Activated T-helper 2 cell treated with anti-CD3 and anti-CD28 coated beads, Interferon-gamma antibody, Interleukin-2, Interleukin-4, amounts not matched to agents 10 μg/mL and 5 μg/mL and 100 μg/mL, durations not matched to agents 14 hours and 24 hours and 36 hours (primary cell): ENCODE data around the gene FAM149A. TPM values are rescaled to one million over a fixed set of nuclear protein-coding genes. Genes with fewer than 3 reads are reported as not detected.

ENCODE experiments used
- DNase-seq: peaks from one replicate; pipeline ENCODE4 v3.0.0; 2021; ENCODE audit warnings: low spot score
- H3K27ac Mint-ChIP-seq: one replicate; pipeline ENCODE4 v1.8.0; 2021; ENCODE audit warnings: mixed read lengths
- H3K27me3 Mint-ChIP-seq: one replicate; pipeline ENCODE4 v1.8.0; 2021; ENCODE audit warnings: low read depth, mixed read lengths
- H3K36me3 Mint-ChIP-seq: one replicate; pipeline ENCODE4 v1.8.0; 2021; ENCODE audit warnings: low read depth, mixed read lengths
- H3K4me1 Mint-ChIP-seq: one replicate; pipeline ENCODE4 v1.8.0; 2021; ENCODE audit warnings: low read depth, mixed read lengths
- H3K4me3 Mint-ChIP-seq: one replicate; pipeline ENCODE4 v1.8.0; 2021; ENCODE audit warnings: low read depth, mild to moderate bottlenecking, moderate library complexity, mixed read lengths
- H3K9me3 Mint-ChIP-seq: one replicate; pipeline ENCODE4 v1.8.0; 2021; ENCODE audit warnings: mixed read lengths
- intact Hi-C: fragments of 100-400 bp; cut with micrococcal nuclease; formaldehyde crosslinking; loops from one replicate; pipeline ENCODE4 v1.15.1; 2023
- total RNA-seq: library from RNA; stranded (reverse); gene quantifications from 2 replicates; pipeline ENCODE4 v1.2.3, GENCODE V29; 2022

Gene FAM149A
- total RNA-seq, 1 donor from 2014 or later, result 0.30 TPM

- Mint-ChIP-seq H3K27ac (no peak overlapping the region), H3K4me1 (peaks cover 6% of the 10 kb centered on the region), H3K4me3 (no peak overlapping the region), H3K9me3 (no peaks in the 10 kb centered on the region), H3K36me3 (peaks cover 6% of the 10 kb centered on the region), H3K27me3 (no peaks in the 10 kb centered on the region)
- DNase-seq, result peak; percentile 29
- intact Hi-C loops, result no loop called here
Observed at GRCh38 chr4:186201535-186202230, 97.2 kb downstream of the FAM149A start.

DNA sequence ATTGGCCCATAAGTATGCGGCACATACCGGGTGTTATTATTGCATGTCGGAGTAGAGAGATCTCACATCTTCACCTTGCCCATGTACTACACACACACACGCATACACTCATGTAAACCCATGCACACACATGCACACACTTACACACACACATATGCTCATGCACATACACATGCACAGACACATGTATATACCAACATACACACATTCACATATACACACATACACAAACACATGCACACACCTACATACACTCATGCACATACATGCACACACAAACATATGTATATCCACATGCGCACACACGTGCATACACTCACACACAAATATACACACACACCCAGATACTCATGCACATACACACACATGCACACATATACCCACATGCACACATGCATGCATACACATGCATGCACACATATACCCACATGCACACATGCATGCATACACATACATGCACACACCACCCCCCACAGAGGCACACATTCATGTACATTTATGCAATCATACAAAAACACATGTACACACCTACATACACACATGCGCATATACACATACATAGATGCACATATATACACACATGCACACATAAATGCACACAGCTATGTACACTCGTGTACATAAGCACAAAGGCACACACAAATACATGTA lies 98.1 kb downstream of the FAM149A start:
- Mint-ChIP-seq H3K9me3 (no peaks in the 10 kb centered on the region), H3K27me3 (no peaks in the 10 kb centered on the region), H3K36me3 (no peaks in the 10 kb centered on the region), H3K27ac (no peak overlapping the region), H3K4me3 (no peak overlapping the region), H3K4me1 (peaks cover 6% of the 10 kb centered on the region)
- no peak for DNase-seq
- intact Hi-C loops, result no loop called here

DNA sequence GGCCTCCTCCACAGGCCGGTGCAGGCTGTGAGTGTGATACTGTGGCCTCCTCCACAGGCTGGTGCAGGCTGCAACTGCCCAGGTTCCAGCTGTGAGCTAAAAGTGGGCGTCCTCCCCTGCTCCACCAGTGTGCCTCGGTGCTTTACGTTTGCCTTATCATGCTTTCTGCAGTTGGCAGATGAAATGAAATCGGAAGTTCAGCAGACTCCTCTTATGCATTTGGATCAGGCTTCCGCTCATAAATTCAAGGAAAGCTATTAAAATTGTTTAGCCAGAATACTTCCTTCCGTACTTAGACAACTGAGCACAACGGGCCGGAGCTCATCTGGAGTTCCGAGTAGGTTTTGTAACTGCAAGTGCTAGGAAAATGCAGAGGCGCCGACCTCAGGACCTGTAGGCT lies 98.9 kb downstream of the FAM149A start:
- Mint-ChIP-seq H3K36me3 (no peaks in the 10 kb centered on the region), H3K4me3 (no peak overlapping the region), H3K4me1 (peaks cover 6% of the 10 kb centered on the region), H3K27me3 (no peaks in the 10 kb centered on the region), H3K9me3 (no peaks in the 10 kb centered on the region), H3K27ac (no peak overlapping the region)
- no peak for DNase-seq
- intact Hi-C loops, result no loop called here

DNA sequence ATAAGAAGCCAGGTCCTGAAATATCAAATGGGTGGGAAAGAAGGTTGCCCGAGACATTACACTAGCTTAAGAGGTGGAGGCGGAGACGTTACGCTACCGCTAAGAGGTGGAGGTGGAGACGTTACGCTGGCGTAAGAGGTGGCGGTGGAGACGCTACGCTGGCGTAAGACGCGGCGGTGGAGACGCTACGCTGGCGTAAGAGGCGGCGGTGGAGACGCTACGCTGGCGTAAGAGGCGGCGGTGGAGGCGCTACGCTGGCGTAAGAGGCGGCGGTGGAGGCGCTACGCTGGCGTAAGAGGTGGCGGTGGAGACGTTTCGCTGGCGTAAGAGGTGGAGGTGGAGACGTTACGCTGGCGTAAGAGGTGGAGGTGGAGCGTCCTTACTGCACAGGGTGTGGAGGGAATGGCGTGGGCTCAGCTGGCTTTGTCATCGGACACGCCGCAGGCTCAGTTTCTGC lies 99.6 kb downstream of the FAM149A start:
- Mint-ChIP-seq H3K9me3 (peaks cover 5% of the 10 kb centered on the region), H3K36me3 (peaks cover 7% of the 10 kb centered on the region), H3K4me3 (no peak overlapping the region), H3K27me3 (no peaks in the 10 kb centered on the region), H3K27ac (no peak overlapping the region), H3K4me1 (peaks cover 6% of the 10 kb centered on the region)
- DNase-seq, result no peak
- intact Hi-C loops, result no loop called here

DNA sequence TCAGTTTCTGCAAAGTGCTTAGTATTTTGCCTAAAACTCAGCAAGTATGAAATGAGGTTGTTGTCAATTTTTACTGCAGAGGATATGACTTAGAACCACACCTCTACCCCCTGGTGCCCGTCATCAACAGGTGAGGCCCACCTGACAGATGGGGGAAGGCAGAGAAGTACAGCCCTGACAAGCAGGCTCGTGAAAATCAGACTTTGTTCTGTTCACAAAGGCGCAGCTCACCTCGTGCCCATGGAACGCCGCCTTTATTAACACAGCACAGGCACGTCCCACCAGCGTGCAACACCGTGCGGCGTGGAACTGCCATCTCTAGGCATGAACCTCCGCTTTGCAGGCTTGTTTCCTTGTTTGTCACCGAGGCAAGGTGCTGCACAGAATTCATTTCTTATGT lies 100.2 kb downstream of the FAM149A start:
- Mint-ChIP-seq H3K9me3 (peaks cover 9% of the 10 kb centered on the region), H3K27me3 (no peaks in the 10 kb centered on the region), H3K4me1 (peaks cover 6% of the 10 kb centered on the region), H3K36me3 (peaks cover 12% of the 10 kb centered on the region), H3K4me3 (no peak overlapping the region), H3K27ac (no peak overlapping the region)
- no peak for DNase-seq
- intact Hi-C loops, result no loop called here

DNA sequence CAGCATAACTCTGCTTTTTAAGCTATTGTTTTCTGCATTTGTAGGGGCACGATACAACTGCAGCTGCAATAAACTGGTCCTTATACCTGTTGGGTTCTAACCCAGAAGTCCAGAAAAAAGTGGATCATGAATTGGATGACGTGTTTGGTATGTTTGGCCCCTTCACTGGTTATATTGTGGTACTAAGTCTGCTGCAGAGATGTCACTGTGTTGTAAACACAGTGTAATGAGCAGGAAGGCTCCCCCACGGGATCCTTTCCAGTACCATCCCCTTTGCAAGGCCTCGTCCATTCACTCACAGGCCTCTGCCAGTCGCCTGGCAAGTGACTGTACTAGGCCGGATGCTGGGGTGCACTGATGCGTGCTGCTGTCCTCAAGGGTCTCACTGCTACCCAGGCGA lies 100.7 kb downstream of the FAM149A start:
- H3K4me3 Mint-ChIP-seq, result no peak overlapping the region
- H3K27me3 Mint-ChIP-seq, result no peaks in the 10 kb centered on the region
- peaks cover 15% of the 10 kb centered on the region for H3K36me3 Mint-ChIP-seq
- DNase-seq, result no peak
- intact Hi-C loops, result no loop called here
- peaks cover 6% of the 10 kb centered on the region for H3K4me1 Mint-ChIP-seq
- no peak overlapping the region for H3K27ac Mint-ChIP-seq
- H3K9me3 Mint-ChIP-seq, result peaks cover 10% of the 10 kb centered on the region

DNA sequence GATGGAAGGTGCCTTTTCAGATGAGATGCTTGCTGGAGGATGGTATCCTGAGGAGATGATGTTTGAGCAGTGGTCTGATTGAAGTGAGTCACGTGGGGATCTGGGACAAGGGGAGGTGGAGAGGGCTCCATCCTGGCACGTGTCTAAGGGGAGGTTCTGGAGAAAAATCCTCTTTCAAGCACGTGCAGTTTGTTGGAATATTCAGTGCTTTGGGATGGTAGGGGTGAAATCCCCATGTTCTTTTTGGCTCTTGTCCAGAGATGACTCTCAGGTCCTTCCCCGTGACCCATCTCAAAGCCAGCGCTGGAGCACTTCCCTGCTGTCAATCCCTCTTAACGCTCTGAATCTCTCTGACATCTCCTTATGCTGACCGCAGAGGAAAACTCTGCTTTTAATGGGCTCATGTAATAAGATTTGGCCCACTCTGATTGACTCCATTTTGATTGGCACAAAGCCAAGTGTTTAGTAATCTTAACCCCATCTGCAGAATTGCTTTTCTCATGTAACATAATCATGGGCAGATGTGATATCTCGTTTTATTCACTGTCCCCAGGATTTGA lies 112.0 kb downstream of the FAM149A start:
- intact Hi-C loops, result no loop called here
- H3K9me3 Mint-ChIP-seq, result no peaks in the 10 kb centered on the region
- no peak overlapping the region for H3K27ac Mint-ChIP-seq
- H3K27me3 Mint-ChIP-seq, result peaks cover 5% of the 10 kb centered on the region
- no peaks in the 10 kb centered on the region for H3K36me3 Mint-ChIP-seq
- no peak overlapping the region for H3K4me3 Mint-ChIP-seq
- H3K4me1 Mint-ChIP-seq, result no peaks in the 10 kb centered on the region
- DNase-seq, result no peak

DNA sequence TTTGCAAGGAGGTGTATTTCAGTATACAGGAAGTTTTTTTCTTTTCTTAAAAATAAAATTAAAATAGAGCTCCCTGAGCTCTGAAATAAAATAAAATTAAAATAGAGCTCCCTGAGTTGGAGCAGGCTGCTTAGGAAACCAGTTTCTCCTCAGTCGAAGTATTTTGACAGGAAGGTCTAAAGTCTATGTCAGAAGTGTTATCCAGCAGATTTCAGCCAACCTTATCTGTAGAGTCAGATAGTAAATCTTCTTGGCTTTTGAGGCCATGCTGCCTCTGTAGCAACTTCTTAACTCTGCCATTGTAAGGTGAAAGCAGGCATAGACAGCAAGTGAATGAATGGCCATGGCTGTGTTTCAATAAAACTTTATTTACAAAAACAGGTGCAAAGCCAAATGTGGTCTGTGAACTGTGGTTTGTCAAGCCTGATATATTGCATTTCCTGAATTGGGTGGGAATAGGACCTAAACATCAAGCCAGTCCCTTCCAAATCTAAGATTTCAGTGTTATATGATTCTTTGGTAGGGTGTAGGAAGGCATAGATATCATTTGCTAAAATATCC lies 113.3 kb downstream of the FAM149A start:
- Mint-ChIP-seq H3K4me1 (no peaks in the 10 kb centered on the region), H3K27me3 (peaks cover 5% of the 10 kb centered on the region)
- DNase-seq, result no peak

DNA sequence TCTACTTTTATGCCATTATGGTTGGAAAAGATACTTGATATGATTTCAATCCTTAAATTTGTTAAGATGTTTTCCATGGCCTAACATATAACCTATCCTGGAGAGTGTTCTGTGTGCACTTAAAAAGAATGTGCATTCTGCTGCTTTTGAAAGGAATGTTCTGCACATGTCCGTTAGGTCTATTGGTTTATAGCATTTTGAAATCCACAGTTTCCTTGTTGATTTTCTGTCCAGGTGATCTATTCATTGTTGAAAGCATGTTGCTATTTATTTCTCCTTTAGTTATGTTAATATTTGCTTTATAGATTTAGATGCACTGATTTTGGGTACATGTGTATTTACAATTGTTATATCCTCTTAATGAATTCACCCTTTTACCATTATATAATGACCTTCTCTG lies 117.1 kb downstream of the FAM149A start:
- intact Hi-C loops, result no loop called here
- Mint-ChIP-seq H3K4me3 (no peak overlapping the region), H3K27ac (no peak overlapping the region), H3K9me3 (peaks cover 12% of the 10 kb centered on the region), H3K4me1 (no peaks in the 10 kb centered on the region), H3K27me3 (peaks cover 2% of the 10 kb centered on the region), H3K36me3 (no peaks in the 10 kb centered on the region)
- no peak for DNase-seq

More for the DNA sequence above, 113.3 kb downstream of the FAM149A start:
- Mint-ChIP-seq H3K4me3 (no peak overlapping the region), H3K36me3 (no peaks in the 10 kb centered on the region), H3K9me3 (peaks cover under 1% of the 10 kb centered on the region), H3K27ac (no peak overlapping the region)
- intact Hi-C loops, result no loop called here

Other genes with a start within 250 kb of the FAM149A start
- gene TLR3, start 35.5 kb upstream of the FAM149A start, total RNA-seq, result not detected in 2 replicates
- 8.5 and 8.9 TPM in 2 replicates for gene CYP4V2, start 86.9 kb downstream of the FAM149A start, total RNA-seq
- gene KLKB1, start 122.8 kb downstream of the FAM149A start, total RNA-seq, result not detected in 2 replicates
- not detected in 2 replicates for gene F11, start 161.5 kb downstream of the FAM149A start, total RNA-seq